ENCODE results near the gene SFXN5.

SFXN5 gene

GRCh38 chr2:73087311-73087710 is 15.8 kb upstream of the SFXN5 start (continued):
- TF ChIP-seq, protein P1, sequence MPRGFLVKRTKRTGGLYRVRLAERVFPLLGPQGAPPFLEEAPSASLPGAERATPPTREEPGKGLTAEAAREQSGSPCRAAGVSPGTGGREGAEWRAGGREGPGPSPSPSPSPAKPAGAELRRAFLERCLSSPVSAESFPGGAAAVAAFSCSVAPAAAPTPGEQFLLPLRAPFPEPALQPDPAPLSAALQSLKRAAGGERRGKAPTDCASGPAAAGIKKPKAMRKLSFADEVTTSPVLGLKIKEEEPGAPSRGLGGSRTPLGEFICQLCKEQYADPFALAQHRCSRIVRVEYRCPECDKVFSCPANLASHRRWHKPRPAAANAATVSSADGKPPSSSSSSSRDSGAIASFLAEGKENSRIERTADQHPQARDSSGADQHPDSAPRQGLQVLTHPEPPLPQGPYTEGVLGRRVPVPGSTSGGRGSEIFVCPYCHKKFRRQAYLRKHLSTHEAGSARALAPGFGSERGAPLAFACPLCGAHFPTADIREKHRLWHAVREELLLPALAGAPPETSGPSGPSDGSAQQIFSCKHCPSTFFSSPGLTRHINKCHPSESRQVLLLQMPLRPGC (tag by site-specific recombination; IDR thresholded peaks at IDR 0.05): no peak

DNA sequence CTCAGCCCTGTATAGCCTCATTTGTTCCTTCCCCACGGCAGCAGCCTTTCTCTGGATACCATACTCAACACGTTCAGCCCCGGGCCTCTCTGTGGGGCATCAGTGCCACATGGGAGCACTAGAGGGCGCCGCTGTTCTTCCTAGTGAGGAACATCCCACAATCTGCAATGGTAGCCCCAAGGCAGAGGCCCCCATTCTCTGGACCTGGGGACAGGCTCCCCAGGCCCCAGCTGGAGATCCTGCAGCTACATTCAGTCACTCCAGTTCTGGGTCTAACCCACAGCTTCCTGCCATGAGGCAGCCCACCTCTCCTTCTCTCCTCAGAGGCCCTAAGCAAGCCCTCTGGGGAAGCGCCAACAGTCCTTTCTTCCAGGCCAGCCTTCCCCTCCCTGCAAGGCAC is 14.2 kb upstream of the SFXN5 start:
- Histone ChIP-seq H3K4me3 (ENCODE audit: low read depth, low read length) (no peak overlapping the region), H3K36me3 (ENCODE audit: control insufficient read depth in 2 of 2, insufficient read depth in 1 of 2, low read length in 2 of 2) (peaks cover 0 to 76% of the 10 kb centered on the region in 2 experiments; a peak in 2 of 3 replicates), H3K9me3 (ENCODE audit: control insufficient read depth, insufficient read depth, low read depth, low read length) (no peaks in the 10 kb centered on the region), H3K4me1 (ENCODE audit: control insufficient read depth, insufficient read depth, low read length) (no peaks in the 10 kb centered on the region; the same call in 1 of the 2 replicates), H3K27ac (ENCODE audit: extremely low read depth, low read depth, low read length) (no peak overlapping the region)
- ChIA-PET POLR2A (no interaction called here), CTCF (interaction anchor here (0.6 to 10.0 kb wide), 36 partner anchors 9 to 233 kb away, joined by 3 to 146 read pairs (median 4); no protein-coding TSS in a partner anchor)
- TF ChIP-seq ZNF423 (tag by site-specific recombination; IDR thresholded peaks at IDR 0.05) (no peak), ZNF791 (tag by site-specific recombination; IDR thresholded peaks at IDR 0.05) (peak; percentile 2; the same call in 1 of the 2 replicates), ZNF660 (tag by site-specific recombination; IDR thresholded peaks at IDR 0.05) (peak; percentile 23; the same call in 1 of the 2 replicates), GLIS1 (tag by site-specific recombination; IDR thresholded peaks at IDR 0.05) (no peak; the same call in 1 of the 2 replicates), PRDM6 (tag by site-specific recombination; IDR thresholded peaks at IDR 0.05) (no peak), ZNF768 (tag by site-specific recombination; IDR thresholded peaks at IDR 0.05) (no peak), KLF1 (tag by site-specific recombination; IDR thresholded peaks at IDR 0.05) (no peak), ZIC2 (tag by site-specific recombination; IDR thresholded peaks at IDR 0.05) (peak; percentile 57; the same call in 1 of the 2 replicates), KLF7 (tag by site-specific recombination; IDR thresholded peaks at IDR 0.05; ENCODE audit: borderline replicate concordance) (no peak), ZNF211 (tag by site-specific recombination; IDR thresholded peaks at IDR 0.05; ENCODE audit: low read depth) (no peak), ZNF266 (tag by site-specific recombination; IDR thresholded peaks at IDR 0.05; ENCODE audit: low read depth) (no peak), ZNF514 (tag by site-specific recombination; IDR thresholded peaks at IDR 0.05) (no peak), ZSCAN16 (tag by site-specific recombination; IDR thresholded peaks at IDR 0.05) (no peak), ZNF138 (tag by site-specific recombination; IDR thresholded peaks at IDR 0.05; ENCODE audit: borderline replicate concordance) (no peak), ZNF707 (tag by site-specific recombination; IDR thresholded peaks at IDR 0.05) (no peak), ZNF146 (tag by site-specific recombination; IDR thresholded peaks at IDR 0.05) (no peak), ZNF169 (tag by site-specific recombination; IDR thresholded peaks at IDR 0.05) (no peak), ZNF18 (tag by site-specific recombination; IDR thresholded peaks at IDR 0.05) (no peak), ZNF426 (tag by site-specific recombination; IDR thresholded peaks at IDR 0.05) (no peak), OVOL3 (tag by site-specific recombination; IDR thresholded peaks at IDR 0.05) (no peak), ZNF48 (tag by site-specific recombination; IDR thresholded peaks at IDR 0.05) (no peak), ZNF692 (tag by site-specific recombination; IDR thresholded peaks at IDR 0.05) (no peak)
- TF ChIP-seq, protein P2, sequence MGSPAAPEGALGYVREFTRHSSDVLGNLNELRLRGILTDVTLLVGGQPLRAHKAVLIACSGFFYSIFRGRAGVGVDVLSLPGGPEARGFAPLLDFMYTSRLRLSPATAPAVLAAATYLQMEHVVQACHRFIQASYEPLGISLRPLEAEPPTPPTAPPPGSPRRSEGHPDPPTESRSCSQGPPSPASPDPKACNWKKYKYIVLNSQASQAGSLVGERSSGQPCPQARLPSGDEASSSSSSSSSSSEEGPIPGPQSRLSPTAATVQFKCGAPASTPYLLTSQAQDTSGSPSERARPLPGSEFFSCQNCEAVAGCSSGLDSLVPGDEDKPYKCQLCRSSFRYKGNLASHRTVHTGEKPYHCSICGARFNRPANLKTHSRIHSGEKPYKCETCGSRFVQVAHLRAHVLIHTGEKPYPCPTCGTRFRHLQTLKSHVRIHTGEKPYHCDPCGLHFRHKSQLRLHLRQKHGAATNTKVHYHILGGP (tag by site-specific recombination; IDR thresholded peaks at IDR 0.05): no peak
- TF ChIP-seq, protein P3, sequence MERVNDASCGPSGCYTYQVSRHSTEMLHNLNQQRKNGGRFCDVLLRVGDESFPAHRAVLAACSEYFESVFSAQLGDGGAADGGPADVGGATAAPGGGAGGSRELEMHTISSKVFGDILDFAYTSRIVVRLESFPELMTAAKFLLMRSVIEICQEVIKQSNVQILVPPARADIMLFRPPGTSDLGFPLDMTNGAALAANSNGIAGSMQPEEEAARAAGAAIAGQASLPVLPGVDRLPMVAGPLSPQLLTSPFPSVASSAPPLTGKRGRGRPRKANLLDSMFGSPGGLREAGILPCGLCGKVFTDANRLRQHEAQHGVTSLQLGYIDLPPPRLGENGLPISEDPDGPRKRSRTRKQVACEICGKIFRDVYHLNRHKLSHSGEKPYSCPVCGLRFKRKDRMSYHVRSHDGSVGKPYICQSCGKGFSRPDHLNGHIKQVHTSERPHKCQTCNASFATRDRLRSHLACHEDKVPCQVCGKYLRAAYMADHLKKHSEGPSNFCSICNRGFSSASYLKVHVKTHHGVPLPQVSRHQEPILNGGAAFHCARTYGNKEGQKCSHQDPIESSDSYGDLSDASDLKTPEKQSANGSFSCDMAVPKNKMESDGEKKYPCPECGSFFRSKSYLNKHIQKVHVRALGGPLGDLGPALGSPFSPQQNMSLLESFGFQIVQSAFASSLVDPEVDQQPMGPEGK (tag by site-specific recombination; IDR thresholded peaks at IDR 0.05): peak; percentile 41; the same call in 1 of the 2 replicates
- TF ChIP-seq, protein P4, sequence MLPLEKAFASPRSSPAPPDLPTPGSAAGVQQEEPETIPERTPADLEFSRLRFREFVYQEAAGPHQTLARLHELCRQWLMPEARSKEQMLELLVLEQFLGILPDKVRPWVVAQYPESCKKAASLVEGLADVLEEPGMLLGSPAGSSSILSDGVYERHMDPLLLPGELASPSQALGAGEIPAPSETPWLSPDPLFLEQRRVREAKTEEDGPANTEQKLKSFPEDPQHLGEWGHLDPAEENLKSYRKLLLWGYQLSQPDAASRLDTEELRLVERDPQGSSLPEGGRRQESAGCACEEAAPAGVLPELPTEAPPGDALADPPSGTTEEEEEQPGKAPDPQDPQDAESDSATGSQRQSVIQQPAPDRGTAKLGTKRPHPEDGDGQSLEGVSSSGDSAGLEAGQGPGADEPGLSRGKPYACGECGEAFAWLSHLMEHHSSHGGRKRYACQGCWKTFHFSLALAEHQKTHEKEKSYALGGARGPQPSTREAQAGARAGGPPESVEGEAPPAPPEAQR (tag by site-specific recombination; IDR thresholded peaks at IDR 0.05): no peak

All from HEK293 (cell line).